HepG2 (cell line): ENCODE measurements around the gene TRMT1. TPM values are rescaled to one million over a fixed set of nuclear protein-coding genes. Genes with fewer than 3 reads are reported as not detected.

Source experiments
- AHR ChIP-seq: IDR thresholded peaks from 2 replicates; pipeline ENCODE4 v1.6.1; 2018; ENCODE audit warnings: missing genetic modification reagents, missing compliant biosample characterization
- ATF6 ChIP-seq: sonication (generic); formaldehyde crosslinking; conservative IDR thresholded peaks from 2 replicates; pipeline ENCODE4 v1.4.0; 2020; ENCODE audit warnings: missing genetic modification reagents
- BCLAF1 ChIP-seq: fragments of 450-650 bp; IDR thresholded peaks from 2 replicates; pipeline ENCODE4 v1.6.1; 2017; ENCODE audit warnings: mild to moderate bottlenecking
- DNMT3B ChIP-seq: conservative IDR thresholded peaks from 2 replicates; pipeline ENCODE4 v1.6.1; 2016; ENCODE audit warnings: missing biosample characterization, control low read depth
- EED ChIP-seq: sonication (generic); formaldehyde crosslinking; IDR thresholded peaks from 2 replicates; pipeline ENCODE4 v1.5.0; 2020; ENCODE audit warnings: mild to moderate bottlenecking, missing genetic modification reagents
- GABPA ChIP-seq, 2 experiments: IDR thresholded peaks; 2 replicates each; pipeline ENCODE4 v1.6.1; 2011 to 2016; ENCODE audit warnings: low read depth in 2 of 2, low read length in 1 of 2, missing biosample characterization in 1 of 2, missing genetic modification characterization in 1 of 2
- GLI4 ChIP-seq: sonication (generic); formaldehyde crosslinking; IDR thresholded peaks from 2 replicates; pipeline ENCODE4 v1.5.1; 2020; ENCODE audit warnings: missing genetic modification reagents, mild to moderate bottlenecking, moderate library complexity, borderline replicate concordance
- KDM5A ChIP-seq: fragments of 200-600 bp; sonication (generic); IDR thresholded peaks from 2 replicates; pipeline ENCODE4 v1.7.0; 2018; ENCODE audit warnings: antibody characterized with exemption, mild to moderate bottlenecking, low read length, borderline replicate concordance
- MIER3 ChIP-seq: IDR thresholded peaks from 2 replicates; pipeline ENCODE4 v1.6.1; 2016; ENCODE audit warnings: missing compliant biosample characterization, borderline replicate concordance
- NFYC ChIP-seq: IDR thresholded peaks from 2 replicates; pipeline ENCODE4 v1.6.1; 2016; ENCODE audit warnings: missing genetic modification reagents, missing compliant biosample characterization
- PTBP1 ChIP-seq: fragments of 200-400 bp; formaldehyde crosslinking; IDR thresholded peaks from 2 replicates; pipeline ENCODE4 v1.6.1; 2018; ENCODE audit warnings: low read length, low read depth; ENCODE audit not compliant: poor library complexity, severe bottlenecking
- REPIN1 ChIP-seq: sonication (generic); formaldehyde crosslinking; IDR thresholded peaks from 2 replicates; pipeline ENCODE4 v1.8.0; 2022; ENCODE audit warnings: missing genetic modification reagents, low read depth, mild to moderate bottlenecking, borderline replicate concordance
- RXRA ChIP-seq: sonication (generic); formaldehyde crosslinking; IDR thresholded peaks from 2 replicates; pipeline ENCODE4 v1.5.1; 2020; ENCODE audit warnings: missing genetic modification reagents
- SAP130 ChIP-seq: IDR thresholded peaks from 2 replicates; pipeline ENCODE4 v1.6.1; 2016; ENCODE audit warnings: low read depth
- ZNF12 ChIP-seq: sonication (generic); formaldehyde crosslinking; IDR thresholded peaks from 2 replicates; pipeline ENCODE4 v1.5.0; 2020; ENCODE audit warnings: missing genetic modification reagents
- ZNF205 ChIP-seq: IDR thresholded peaks from 2 replicates; pipeline ENCODE4 v1.6.1; 2018; ENCODE audit warnings: missing biosample characterization, missing genetic modification reagents
- ZNF225 ChIP-seq: sonication (generic); formaldehyde crosslinking; IDR thresholded peaks from 2 replicates; pipeline ENCODE4 v1.4.0; 2020; ENCODE audit warnings: mild to moderate bottlenecking, missing genetic modification reagents
- ZNF331 ChIP-seq: sonication (generic); formaldehyde crosslinking; IDR thresholded peaks from 2 replicates; pipeline ENCODE4 v1.4.0; 2020; ENCODE audit warnings: missing genetic modification reagents
- ZNF432 ChIP-seq: sonication (generic); formaldehyde crosslinking; IDR thresholded peaks from 2 replicates; pipeline ENCODE4 v1.5.0; 2020; ENCODE audit warnings: missing genetic modification reagents, mild to moderate bottlenecking, borderline replicate concordance
- ZNF703 ChIP-seq: sonication (generic); formaldehyde crosslinking; IDR thresholded peaks from 2 replicates; pipeline ENCODE4 v1.5.1; 2020; ENCODE audit warnings: missing genetic modification reagents, mild to moderate bottlenecking, moderate library complexity, borderline replicate concordance
- ZNF709 ChIP-seq: sonication (generic); formaldehyde crosslinking; IDR thresholded peaks from 2 replicates; pipeline ENCODE4 v1.5.0; 2020; ENCODE audit warnings: mild to moderate bottlenecking, missing genetic modification reagents
- ZNF788 ChIP-seq: sonication (generic); formaldehyde crosslinking; IDR thresholded peaks from 2 replicates; pipeline ENCODE4 v1.5.0; 2020; ENCODE audit warnings: mild to moderate bottlenecking, missing genetic modification reagents, borderline replicate concordance
- polyA plus RNA-seq, 8 experiments: library from polyadenylated mRNA; depleted of rRNA in 3 of 8; stranded (reverse) in 7 of 8; unstranded in 1 of 8; fragments of >200 nt; fragmentation: Illumina TruSeq in 4 of 8; extraction: Trizol in 4 of 8; gene quantifications; 2 replicates each; pipeline versions ENCODE4 v1.2.1 to v1.2.3, GENCODE V29; 2011 to 2016; ENCODE audit warnings: low read depth in 4 of 8, missing spikeins in 1 of 8, mixed read lengths in 1 of 8; ENCODE audit not compliant: insufficient read depth in 1 of 8
- total RNA-seq, 5 experiments: library from RNA; depleted of rRNA; stranded (reverse); fragments of >200 nt; fragmentation: Illumina TruSeq; extraction: Trizol; gene quantifications; 2 replicates each; pipeline ENCODE4 v1.2.3, GENCODE V29; 2016; ENCODE audit warnings: low read depth in 1 of 5
- TF ChIP-seq, protein P1 (sequence below): sonication (generic); formaldehyde crosslinking; IDR thresholded peaks from 2 replicates; pipeline ENCODE4 v1.4.0; 2020; ENCODE audit warnings: missing genetic modification reagents
- TF ChIP-seq, protein P2 (sequence below): sonication (generic); formaldehyde crosslinking; IDR thresholded peaks from 2 replicates; pipeline ENCODE4 v1.5.1; 2020; ENCODE audit warnings: mild to moderate bottlenecking, moderate library complexity, missing genetic modification reagents

The TRMT1 gene
- total and polyA plus RNA-seq, 2 of the 13 experiments (the other 11 are each of a cell fraction or from before 2014, with no cell fraction given): 35.5 to 44.1 TPM

- TF ChIP-seq DNMT3B (CRISPR knock-in tag): no peak
- no peak for TF ChIP-seq ZNF432 (CRISPR knock-in tag)
- 0 out of 2 replicates have a peak, but pooled peaks have one; percentile 14 for TF ChIP-seq ZNF331
- no peak for TF ChIP-seq ATF6 (CRISPR knock-in tag)
- TF ChIP-seq EED (CRISPR knock-in tag): 0 out of 2 replicates have a peak, but pooled peaks have one; percentile 44
- TF ChIP-seq RXRA (CRISPR knock-in tag): peak; percentile 20; the same call in 1 of the 2 replicates
- TF ChIP-seq SAP130 (CRISPR knock-in tag): peak; percentile 54
- 0 out of 2 replicates have a peak, but pooled peaks have one; percentile 35 for TF ChIP-seq MIER3 (CRISPR knock-in tag)
- TF ChIP-seq ZNF205 (CRISPR knock-in tag): no peak
- no peak for TF ChIP-seq ZNF709
- no peak for TF ChIP-seq PTBP1
- no peak for TF ChIP-seq GABPA (IDR thresholded peaks at IDR 0.05; ENCODE audit: low read depth, low read length)
- no peak for TF ChIP-seq GABPA (CRISPR knock-in tag; IDR thresholded peaks at IDR 0.05; ENCODE audit: low read depth)
- TF ChIP-seq ZNF788: peak; percentile 40; the same call in 1 of the 2 replicates
- TF ChIP-seq NFYC (CRISPR knock-in tag): no peak
- TF ChIP-seq, protein P1, sequence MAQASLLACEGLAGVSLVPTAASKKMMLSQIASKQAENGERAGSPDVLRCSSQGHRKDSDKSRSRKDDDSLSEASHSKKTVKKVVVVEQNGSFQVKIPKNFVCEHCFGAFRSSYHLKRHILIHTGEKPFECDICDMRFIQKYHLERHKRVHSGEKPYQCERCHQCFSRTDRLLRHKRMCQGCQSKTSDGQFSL: no peak
- TF ChIP-seq KDM5A: no peak
- no peak for TF ChIP-seq REPIN1 (CRISPR knock-in tag)
- TF ChIP-seq GLI4 (CRISPR knock-in tag): no peak
- peak; percentile 53; the same call in 1 of the 2 replicates for TF ChIP-seq AHR (CRISPR knock-in tag)
- no peak for TF ChIP-seq BCLAF1
- TF ChIP-seq ZNF225: 0 out of 2 replicates have a peak, but pooled peaks have one; percentile 51
- no peak for TF ChIP-seq ZNF12 (CRISPR knock-in tag)
- no peak for TF ChIP-seq ZNF703
- TF ChIP-seq, protein P2, sequence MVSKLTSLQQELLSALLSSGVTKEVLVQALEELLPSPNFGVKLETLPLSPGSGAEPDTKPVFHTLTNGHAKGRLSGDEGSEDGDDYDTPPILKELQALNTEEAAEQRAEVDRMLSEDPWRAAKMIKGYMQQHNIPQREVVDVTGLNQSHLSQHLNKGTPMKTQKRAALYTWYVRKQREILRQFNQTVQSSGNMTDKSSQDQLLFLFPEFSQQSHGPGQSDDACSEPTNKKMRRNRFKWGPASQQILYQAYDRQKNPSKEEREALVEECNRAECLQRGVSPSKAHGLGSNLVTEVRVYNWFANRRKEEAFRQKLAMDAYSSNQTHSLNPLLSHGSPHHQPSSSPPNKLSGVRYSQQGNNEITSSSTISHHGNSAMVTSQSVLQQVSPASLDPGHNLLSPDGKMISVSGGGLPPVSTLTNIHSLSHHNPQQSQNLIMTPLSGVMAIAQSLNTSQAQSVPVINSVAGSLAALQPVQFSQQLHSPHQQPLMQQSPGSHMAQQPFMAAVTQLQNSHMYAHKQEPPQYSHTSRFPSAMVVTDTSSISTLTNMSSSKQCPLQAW: 0 out of 2 replicates have a peak, but pooled peaks have one; percentile 23
Measured at GRCh38 chr19:13093407-13094105, 23.0 kb downstream of the TRMT1 start (continued).
